ENCODE results near the gene CCDC201. TPM values are rescaled to one million over a fixed set of nuclear protein-coding genes. Genes with fewer than 3 reads are reported as not detected.
"Not testable (repeated sequence)": the region's sequence is repeated elsewhere in the genome, so short reads cannot be mapped to it uniquely, and the experiment has no call there.

CCDC201 gene
- total RNA-seq, 1 donor from 2014 or later: not detected

DNA sequence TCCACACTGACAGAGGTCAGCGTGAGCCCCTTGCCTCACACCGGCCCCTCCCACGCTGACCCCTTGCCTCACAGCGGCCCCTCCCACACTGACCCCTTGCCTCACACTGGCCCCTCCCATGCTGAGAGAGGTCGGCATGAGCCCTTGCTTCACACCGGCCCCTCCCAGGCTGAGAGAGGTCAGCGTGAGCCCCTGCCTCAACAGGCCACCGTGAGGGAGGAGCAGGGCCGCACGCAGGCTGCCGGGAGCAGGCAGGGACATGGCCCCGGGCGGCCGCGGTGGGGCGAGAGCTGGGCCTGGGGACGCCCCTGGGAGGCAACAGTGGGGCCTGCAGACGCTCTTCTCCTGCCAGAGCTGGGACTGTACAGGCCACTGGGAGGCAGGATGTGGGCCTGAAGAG lies 59.1 kb downstream of the CCDC201 start:
- not testable (repeated sequence) for DNase-seq

DNA sequence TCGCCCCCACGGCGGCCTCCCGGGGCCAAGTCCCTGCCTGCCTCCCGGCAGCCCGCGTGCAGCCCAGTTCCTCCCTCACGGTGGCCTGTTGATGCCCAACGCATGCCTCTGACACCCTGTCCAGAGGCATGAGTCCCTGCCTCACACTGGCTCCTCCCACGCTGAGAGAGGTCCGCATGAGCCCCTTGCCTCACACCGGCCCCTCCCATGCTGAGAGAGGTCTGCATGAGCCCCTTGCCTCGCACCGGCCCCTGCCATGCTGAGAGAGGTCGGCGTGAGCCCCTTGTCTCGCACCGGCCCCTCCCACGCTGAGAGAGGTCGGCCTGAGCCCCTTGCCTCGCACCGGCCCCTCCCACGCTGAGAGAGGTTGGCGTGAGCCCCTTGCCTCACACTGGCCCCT lies 59.9 kb downstream of the CCDC201 start:
- no peak for DNase-seq

DNA sequence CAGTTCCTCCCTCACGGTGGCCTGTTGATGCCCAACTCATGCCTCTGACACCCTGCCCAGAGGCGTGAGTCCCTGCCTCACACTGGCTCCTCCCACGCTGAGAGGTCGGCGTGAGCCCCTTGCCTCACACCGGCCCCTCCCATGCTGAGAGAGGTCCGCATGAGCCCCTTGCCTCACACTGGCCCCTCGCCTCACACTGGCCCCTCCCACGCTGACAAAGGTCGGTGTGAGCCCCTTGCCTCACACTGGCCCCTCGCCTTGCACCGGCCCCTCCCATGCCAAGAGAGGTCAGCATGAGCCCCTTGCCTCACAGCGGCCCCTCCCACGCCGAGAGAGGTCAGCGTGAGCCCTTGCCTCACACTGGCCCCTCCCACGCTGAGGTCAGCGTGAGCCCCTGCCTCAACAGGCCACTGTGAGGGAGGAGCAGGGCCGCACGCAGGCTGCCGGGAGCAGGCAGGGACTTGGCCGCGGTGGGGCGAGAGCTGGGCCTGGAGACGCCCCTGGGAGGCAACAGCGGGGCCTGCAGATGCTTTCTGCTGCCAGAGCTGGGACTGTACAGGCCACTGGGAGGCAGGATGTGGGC lies 61.1 kb downstream of the CCDC201 start:
- DNase-seq: not testable (repeated sequence)

DNA sequence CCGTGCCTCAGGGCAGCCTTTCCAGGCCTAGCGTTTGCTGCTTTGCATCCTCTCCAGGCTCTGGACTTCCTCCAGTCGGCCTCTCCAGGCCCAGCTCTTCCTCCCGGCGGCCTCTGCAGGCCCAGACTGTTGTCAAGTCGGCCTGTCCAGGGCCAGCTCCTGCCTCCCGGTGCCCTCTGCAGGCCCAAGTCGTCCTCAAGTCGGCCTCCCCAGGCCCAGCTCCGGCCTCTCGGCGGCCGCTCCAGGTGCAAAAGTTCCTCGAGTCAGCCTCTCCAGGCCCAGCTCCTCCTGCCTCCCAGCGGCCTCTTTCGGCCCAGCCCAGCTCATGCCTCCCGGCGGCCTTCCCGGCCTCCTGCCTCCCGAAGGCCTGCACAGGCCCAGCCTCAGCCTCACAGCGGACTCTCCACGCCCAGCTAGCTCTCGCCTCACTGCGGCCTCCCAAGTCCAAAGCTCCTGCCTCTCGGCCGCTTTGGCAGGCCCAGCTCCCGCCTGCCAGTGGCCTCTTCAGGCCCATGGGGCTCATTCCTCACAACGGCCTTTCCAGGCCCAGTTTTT lies 62.4 kb downstream of the CCDC201 start:
- DNase-seq: not testable (repeated sequence)

Other genes starting within 250 kb of the CCDC201 start
- gene IGFBP1, start 15.4 kb upstream of the CCDC201 start, total RNA-seq: 0.34 and 0.47 TPM in 2 replicates
- 4.8 and 18.0 TPM in 2 replicates for gene IGFBP3, start 48.2 kb upstream of the CCDC201 start, total RNA-seq

Measured in dermis blood vessel endothelial cell (primary cell).